HEK293 (cell line): ENCODE data around the gene FOXN1.
"Not testable (repeated sequence)": the region's sequence is repeated elsewhere in the genome, so short reads cannot be mapped to it uniquely, and the experiment has no call there.

Experiments
- CTCF ChIA-PET: fragments of 350-600 bp; formaldehyde crosslinking; extraction: SDS; loops from one replicate; lab custom pipeline; 2021; ENCODE audit warnings: antibody characterized with exemption; lab: Yijun Ruan, JAX
- POLR2A ChIA-PET: fragments of 300-600 bp; formaldehyde crosslinking; extraction: SDS; loops from one replicate; lab custom pipeline; 2020; ENCODE audit warnings: antibody characterized with exemption, inconsistent platforms; lab: Yijun Ruan, JAX
- H3K27ac ChIP-seq: fragments of 200-500 bp; sonication (Bioruptor generic); 2 replicates; pipeline ENCODE4 v1.5.1; 2014; ENCODE audit warnings: low read depth, low read length, control low read depth, inconsistent platforms; ENCODE audit errors: extremely low read depth
- H3K36me3 ChIP-seq, 2 experiments: fragments of 200-500 bp in 1 of 2; sonication (Bioruptor generic) in 1 of 2; 1 replicate in 1 of 2; 2 replicates in 1 of 2; pipeline ENCODE4 v1.5.1; 2014 to 2017; ENCODE audit warnings: inconsistent platforms in 2 of 2, low read length in 2 of 2; ENCODE audit not compliant: control insufficient read depth in 2 of 2, insufficient read depth in 1 of 2
- H3K4me1 ChIP-seq: fragments of 200-500 bp; sonication (Bioruptor generic); 2 replicates; pipeline ENCODE4 v1.5.1; 2014; ENCODE audit warnings: mild to moderate bottlenecking, low read length, inconsistent platforms; ENCODE audit not compliant: control insufficient read depth, insufficient read depth
- H3K4me3 ChIP-seq: 2 replicates; pipeline ENCODE4 v1.5.1; 2011; ENCODE audit warnings: low read depth, mild to moderate bottlenecking, control low read depth, low read length, moderate library complexity
- H3K9me3 ChIP-seq: fragments of 200-500 bp; sonication (Bioruptor generic); 2 replicates; pipeline ENCODE4 v1.5.1; 2014; ENCODE audit warnings: low read depth, low read length, inconsistent platforms; ENCODE audit not compliant: control insufficient read depth, insufficient read depth
- ATF2 ChIP-seq: fragments of 450-650 bp; formaldehyde crosslinking; IDR thresholded peaks from 2 replicates; pipeline ENCODE4 v1.5.1; 2016; ENCODE audit warnings: missing biosample characterization, missing genetic modification characterization, low read depth
- FEZF1 ChIP-seq: fragments of 450-650 bp; formaldehyde crosslinking; IDR thresholded peaks from 2 replicates; pipeline ENCODE4 v1.5.1; 2016; ENCODE audit warnings: missing biosample characterization, missing genetic modification characterization
- HOXC10 ChIP-seq: sonication (generic); formaldehyde crosslinking; IDR thresholded peaks from 2 replicates; pipeline ENCODE4 v1.8.1; 2023; ENCODE audit warnings: mild to moderate bottlenecking, missing genetic modification reagents
- KLF1 ChIP-seq: fragments of 450-650 bp; formaldehyde crosslinking; IDR thresholded peaks from 2 replicates; pipeline ENCODE4 v1.5.1; 2016; ENCODE audit warnings: missing biosample characterization, missing genetic modification characterization
- KLF8 ChIP-seq: fragments of 450-650 bp; formaldehyde crosslinking; IDR thresholded peaks from 2 replicates; pipeline ENCODE4 v1.5.1; 2016; ENCODE audit warnings: missing biosample characterization, missing genetic modification characterization
- KLF9 ChIP-seq: fragments of 450-650 bp; formaldehyde crosslinking; IDR thresholded peaks from 2 replicates; pipeline ENCODE4 v1.5.1; 2016; ENCODE audit warnings: missing biosample characterization, missing genetic modification characterization, low read depth
- SETDB1 ChIP-seq: IDR thresholded peaks from one replicate; pipeline ENCODE4 v1.6.1; 2017; ENCODE audit warnings: mild to moderate bottlenecking, low read length, moderate library complexity, mixed read lengths; ENCODE audit not compliant: insufficient read length
- ZBTB48 ChIP-seq: fragments of 450-650 bp; formaldehyde crosslinking; IDR thresholded peaks from 2 replicates; pipeline ENCODE4 v1.5.1; 2016; ENCODE audit warnings: missing biosample characterization, missing genetic modification characterization
- ZFP69B ChIP-seq: fragments of 450-650 bp; formaldehyde crosslinking; IDR thresholded peaks from 2 replicates; pipeline ENCODE4 v1.5.1; 2016; ENCODE audit warnings: missing biosample characterization, missing genetic modification characterization
- ZNF175 ChIP-seq: fragments of 450-650 bp; formaldehyde crosslinking; IDR thresholded peaks from 2 replicates; pipeline ENCODE4 v1.5.1; 2016; ENCODE audit warnings: missing biosample characterization, missing genetic modification characterization
- ZNF2 ChIP-seq: fragments of 450-650 bp; formaldehyde crosslinking; IDR thresholded peaks from 2 replicates; pipeline ENCODE4 v1.5.1; 2016; ENCODE audit warnings: missing biosample characterization, missing genetic modification characterization
- ZNF354C ChIP-seq: fragments of 450-650 bp; formaldehyde crosslinking; IDR thresholded peaks from 2 replicates; pipeline ENCODE4 v1.5.1; 2016; ENCODE audit warnings: missing biosample characterization, missing genetic modification characterization, low read depth, borderline replicate concordance
- ZNF394 ChIP-seq: fragments of 450-650 bp; formaldehyde crosslinking; IDR thresholded peaks from 2 replicates; pipeline ENCODE4 v1.5.1; 2016; ENCODE audit warnings: missing biosample characterization, missing genetic modification characterization, mild to moderate bottlenecking, moderate library complexity, borderline replicate concordance
- ZNF404 ChIP-seq: fragments of 450-650 bp; formaldehyde crosslinking; IDR thresholded peaks from 2 replicates; pipeline ENCODE4 v1.5.1; 2017; ENCODE audit warnings: missing biosample characterization, missing genetic modification characterization
- ZNF416 ChIP-seq: fragments of 450-650 bp; formaldehyde crosslinking; IDR thresholded peaks from 2 replicates; pipeline ENCODE4 v1.5.1; 2016; ENCODE audit warnings: missing biosample characterization, missing genetic modification characterization
- ZNF501 ChIP-seq: fragments of 450-650 bp; formaldehyde crosslinking; IDR thresholded peaks from 2 replicates; pipeline ENCODE4 v1.5.1; 2016; ENCODE audit warnings: missing biosample characterization, missing genetic modification characterization
- ZNF529 ChIP-seq: fragments of 450-650 bp; formaldehyde crosslinking; IDR thresholded peaks from 2 replicates; pipeline ENCODE4 v1.5.1; 2017; ENCODE audit warnings: missing genetic modification characterization, missing biosample characterization; ENCODE audit not compliant: insufficient replicate concordance
- ZNF571 ChIP-seq: fragments of 450-650 bp; formaldehyde crosslinking; IDR thresholded peaks from 2 replicates; pipeline ENCODE4 v1.5.0; 2017; ENCODE audit warnings: missing biosample characterization, missing genetic modification characterization
- ZNF664 ChIP-seq: fragments of 450-650 bp; formaldehyde crosslinking; IDR thresholded peaks from 2 replicates; pipeline ENCODE4 v1.5.1; 2016; ENCODE audit warnings: missing biosample characterization, missing genetic modification characterization
- ZNF768 ChIP-seq: fragments of 450-650 bp; formaldehyde crosslinking; IDR thresholded peaks from 2 replicates; pipeline ENCODE4 v1.5.1; 2018; ENCODE audit warnings: missing biosample characterization, mild to moderate bottlenecking, missing genetic modification characterization
- ZNF843 ChIP-seq: fragments of 450-650 bp; formaldehyde crosslinking; IDR thresholded peaks from 2 replicates; pipeline ENCODE4 v1.5.1; 2016; ENCODE audit warnings: missing biosample characterization, missing genetic modification characterization
- TF ChIP-seq, protein P1 (sequence below): fragments of 450-650 bp; formaldehyde crosslinking; IDR thresholded peaks from 2 replicates; pipeline ENCODE4 v1.5.1; 2017; ENCODE audit warnings: missing biosample characterization, missing genetic modification characterization
- TF ChIP-seq, protein P2 (sequence below): fragments of 450-650 bp; formaldehyde crosslinking; IDR thresholded peaks from 2 replicates; pipeline ENCODE4 v1.5.0; 2017; ENCODE audit warnings: missing biosample characterization, missing genetic modification characterization, borderline replicate concordance
- TF ChIP-seq, protein P3 (sequence below): fragments of 450-650 bp; formaldehyde crosslinking; IDR thresholded peaks from 2 replicates; pipeline ENCODE4 v1.5.1; 2016; ENCODE audit warnings: missing biosample characterization, missing genetic modification characterization

The FOXN1 gene

GRCh38 chr17:28468033-28468735 is 38.0 kb upstream of the FOXN1 start:
- CTCF ChIA-PET: interaction anchor here (0.6 to 1.2 kb wide), 2 partner anchors 51 to 326 kb away, joined by 4 read pairs; no protein-coding TSS in a partner anchor
- H3K4me3 ChIP-seq, H3K36me3 ChIP-seq, H3K27ac ChIP-seq, POLR2A ChIA-PET, H3K4me1 ChIP-seq, H3K9me3 ChIP-seq: not testable (repeated sequence)

DNA sequence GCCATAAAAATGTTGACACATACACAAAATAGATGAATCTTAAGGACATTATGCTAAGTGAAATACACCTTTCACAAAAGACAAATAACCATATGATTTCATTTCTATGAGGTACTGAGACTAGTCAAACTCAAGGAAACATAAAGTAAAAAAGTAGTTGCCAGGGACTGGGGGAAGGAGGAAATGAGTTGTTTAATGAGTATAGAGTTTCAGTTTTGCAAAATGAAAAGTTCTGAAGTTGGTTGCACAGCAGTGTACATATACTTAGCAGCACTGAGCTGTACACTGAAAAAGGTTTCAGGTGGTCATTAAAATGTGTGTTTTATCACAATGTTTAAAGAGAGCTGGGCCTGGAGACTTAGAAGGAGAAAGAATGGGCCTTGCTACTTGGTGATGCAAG is 37.4 kb upstream of the FOXN1 start:
- POLR2A ChIA-PET: no interaction called here
- CTCF ChIA-PET: interaction anchor here (0.8 to 1.2 kb wide), 2 partner anchors 52 kb away, joined by 3 to 4 read pairs; no protein-coding TSS in a partner anchor

DNA sequence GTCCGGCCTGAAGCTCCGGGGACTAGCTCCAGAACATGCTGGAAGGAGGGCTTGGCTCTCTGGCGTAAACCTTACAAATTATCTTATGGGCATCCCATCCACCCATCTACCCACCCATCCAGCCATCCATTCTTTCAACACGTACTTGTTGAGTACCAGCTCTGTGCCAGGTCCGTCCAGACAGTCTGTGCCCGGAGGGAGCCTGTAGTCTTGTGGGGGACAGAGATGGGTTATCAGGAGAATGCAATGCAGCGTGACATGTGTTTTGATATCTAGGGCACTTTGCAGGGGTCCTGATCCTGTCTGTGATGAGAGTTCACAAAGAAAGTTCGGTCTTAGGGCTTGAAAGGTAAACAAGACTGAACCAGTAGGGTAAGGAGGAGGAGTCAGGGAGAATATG is 36.8 kb upstream of the FOXN1 start:
- POLR2A ChIA-PET: no interaction called here
- no peak for TF ChIP-seq SETDB1
- no peak for TF ChIP-seq FEZF1
- no peak for TF ChIP-seq ZNF2 (tag by site-specific recombination)
- no peak for TF ChIP-seq ATF2 (tag by site-specific recombination)
- peaks cover 3% of the 10 kb centered on the region; the same call in 1 of the 2 replicates for H3K4me1 ChIP-seq
- no peaks in the 10 kb centered on the region for H3K36me3 ChIP-seq
- no peaks in the 10 kb centered on the region for H3K9me3 ChIP-seq
- H3K27ac ChIP-seq: no peak overlapping the region
- CTCF ChIA-PET: interaction anchor here (0.8 to 1.1 kb wide), 2 partner anchors 53 to 55 kb away, joined by 3 to 4 read pairs; no protein-coding TSS in a partner anchor
- H3K4me3 ChIP-seq: no peak overlapping the region

More for the DNA sequence above, 37.4 kb upstream of the FOXN1 start:
- TF ChIP-seq KLF1: no peak
- TF ChIP-seq ZNF664: no peak
- TF ChIP-seq ZNF354C: no peak
- TF ChIP-seq ZNF501 (tag by site-specific recombination): no peak
- TF ChIP-seq KLF9: no peak
- TF ChIP-seq KLF8 (tag by site-specific recombination): no peak
- no peak for TF ChIP-seq ZNF529 (tag by site-specific recombination)
- no peak for TF ChIP-seq ZNF843 (tag by site-specific recombination)
- TF ChIP-seq, protein P1, sequence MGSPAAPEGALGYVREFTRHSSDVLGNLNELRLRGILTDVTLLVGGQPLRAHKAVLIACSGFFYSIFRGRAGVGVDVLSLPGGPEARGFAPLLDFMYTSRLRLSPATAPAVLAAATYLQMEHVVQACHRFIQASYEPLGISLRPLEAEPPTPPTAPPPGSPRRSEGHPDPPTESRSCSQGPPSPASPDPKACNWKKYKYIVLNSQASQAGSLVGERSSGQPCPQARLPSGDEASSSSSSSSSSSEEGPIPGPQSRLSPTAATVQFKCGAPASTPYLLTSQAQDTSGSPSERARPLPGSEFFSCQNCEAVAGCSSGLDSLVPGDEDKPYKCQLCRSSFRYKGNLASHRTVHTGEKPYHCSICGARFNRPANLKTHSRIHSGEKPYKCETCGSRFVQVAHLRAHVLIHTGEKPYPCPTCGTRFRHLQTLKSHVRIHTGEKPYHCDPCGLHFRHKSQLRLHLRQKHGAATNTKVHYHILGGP (tag by site-specific recombination): no peak
- no peak for TF ChIP-seq ZNF404 (tag by site-specific recombination)
- TF ChIP-seq, protein P2, sequence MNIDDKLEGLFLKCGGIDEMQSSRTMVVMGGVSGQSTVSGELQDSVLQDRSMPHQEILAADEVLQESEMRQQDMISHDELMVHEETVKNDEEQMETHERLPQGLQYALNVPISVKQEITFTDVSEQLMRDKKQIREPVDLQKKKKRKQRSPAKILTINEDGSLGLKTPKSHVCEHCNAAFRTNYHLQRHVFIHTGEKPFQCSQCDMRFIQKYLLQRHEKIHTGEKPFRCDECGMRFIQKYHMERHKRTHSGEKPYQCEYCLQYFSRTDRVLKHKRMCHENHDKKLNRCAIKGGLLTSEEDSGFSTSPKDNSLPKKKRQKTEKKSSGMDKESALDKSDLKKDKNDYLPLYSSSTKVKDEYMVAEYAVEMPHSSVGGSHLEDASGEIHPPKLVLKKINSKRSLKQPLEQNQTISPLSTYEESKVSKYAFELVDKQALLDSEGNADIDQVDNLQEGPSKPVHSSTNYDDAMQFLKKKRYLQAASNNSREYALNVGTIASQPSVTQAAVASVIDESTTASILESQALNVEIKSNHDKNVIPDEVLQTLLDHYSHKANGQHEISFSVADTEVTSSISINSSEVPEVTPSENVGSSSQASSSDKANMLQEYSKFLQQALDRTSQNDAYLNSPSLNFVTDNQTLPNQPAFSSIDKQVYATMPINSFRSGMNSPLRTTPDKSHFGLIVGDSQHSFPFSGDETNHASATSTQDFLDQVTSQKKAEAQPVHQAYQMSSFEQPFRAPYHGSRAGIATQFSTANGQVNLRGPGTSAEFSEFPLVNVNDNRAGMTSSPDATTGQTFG: no peak
- no peak for TF ChIP-seq ZNF416 (tag by site-specific recombination)
- TF ChIP-seq ZFP69B (tag by site-specific recombination): no peak
- TF ChIP-seq ZNF394 (tag by site-specific recombination): no peak
- TF ChIP-seq HOXC10 (CRISPR knock-in tag): no peak
- no peak for TF ChIP-seq ZNF571 (tag by site-specific recombination)
- TF ChIP-seq ZNF768 (tag by site-specific recombination): no peak
- no peak for TF ChIP-seq ZNF175 (tag by site-specific recombination)
- TF ChIP-seq, protein P3, sequence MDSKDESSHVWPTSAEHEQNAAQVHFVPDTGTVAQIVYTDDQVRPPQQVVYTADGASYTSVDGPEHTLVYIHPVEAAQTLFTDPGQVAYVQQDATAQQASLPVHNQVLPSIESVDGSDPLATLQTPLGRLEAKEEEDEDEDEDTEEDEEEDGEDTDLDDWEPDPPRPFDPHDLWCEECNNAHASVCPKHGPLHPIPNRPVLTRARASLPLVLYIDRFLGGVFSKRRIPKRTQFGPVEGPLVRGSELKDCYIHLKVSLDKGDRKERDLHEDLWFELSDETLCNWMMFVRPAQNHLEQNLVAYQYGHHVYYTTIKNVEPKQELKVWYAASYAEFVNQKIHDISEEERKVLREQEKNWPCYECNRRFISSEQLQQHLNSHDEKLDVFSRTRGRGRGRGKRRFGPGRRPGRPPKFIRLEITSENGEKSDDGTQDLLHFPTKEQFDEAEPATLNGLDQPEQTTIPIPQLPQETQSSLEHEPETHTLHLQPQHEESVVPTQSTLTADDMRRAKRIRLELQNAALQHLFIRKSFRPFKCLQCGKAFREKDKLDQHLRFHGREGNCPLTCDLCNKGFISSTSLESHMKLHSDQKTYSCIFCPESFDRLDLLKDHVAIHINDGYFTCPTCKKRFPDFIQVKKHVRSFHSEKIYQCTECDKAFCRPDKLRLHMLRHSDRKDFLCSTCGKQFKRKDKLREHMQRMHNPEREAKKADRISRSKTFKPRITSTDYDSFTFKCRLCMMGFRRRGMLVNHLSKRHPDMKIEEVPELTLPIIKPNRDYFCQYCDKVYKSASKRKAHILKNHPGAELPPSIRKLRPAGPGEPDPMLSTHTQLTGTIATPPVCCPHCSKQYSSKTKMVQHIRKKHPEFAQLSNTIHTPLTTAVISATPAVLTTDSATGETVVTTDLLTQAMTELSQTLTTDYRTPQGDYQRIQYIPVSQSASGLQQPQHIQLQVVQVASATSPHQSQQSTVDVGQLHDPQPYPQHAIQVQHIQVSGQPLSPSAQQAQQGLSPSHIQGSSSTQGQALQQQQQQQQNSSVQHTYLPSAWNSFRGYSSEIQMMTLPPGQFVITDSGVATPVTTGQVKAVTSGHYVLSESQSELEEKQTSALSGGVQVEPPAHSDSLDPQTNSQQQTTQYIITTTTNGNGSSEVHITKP (tag by site-specific recombination): no peak
- no peak for TF ChIP-seq ZBTB48 (tag by site-specific recombination)
- no peak overlapping the region for H3K4me3 ChIP-seq
- no peak overlapping the region for H3K27ac ChIP-seq
- no peaks in the 10 kb centered on the region for H3K9me3 ChIP-seq
- H3K36me3 ChIP-seq: no peaks in the 10 kb centered on the region
- H3K4me1 ChIP-seq: peaks cover 3% of the 10 kb centered on the region; the same call in 1 of the 2 replicates
